Activated naive CD4-positive, alpha-beta T cell treated with anti-CD3 and anti-CD28 coated beads for 36 hours (primary cell): Measurements from ENCODE around the gene ZNF618. TPM values are rescaled to one million over a fixed set of nuclear protein-coding genes. Genes with fewer than 3 reads are reported as not detected.

Experiments used
- CTCF ChIA-PET: fragments of 350-600 bp; sonication (Branson Sonifier 250); formaldehyde crosslinking; loops from one replicate; lab custom pipeline; 2021; ENCODE audit warnings: antibody characterized with exemption; lab: Charles Lee
- DNase-seq: peaks from one replicate; pipeline ENCODE4 v3.0.0-alpha.2; 2020
- H3K27ac Mint-ChIP-seq: one replicate; pipeline ENCODE4 v1.8.0; 2021; ENCODE audit warnings: mild to moderate bottlenecking, mixed read lengths
- H3K27me3 Mint-ChIP-seq: one replicate; pipeline ENCODE4 v1.8.0; 2021; ENCODE audit warnings: low read depth, mixed read lengths
- H3K36me3 Mint-ChIP-seq: one replicate; pipeline ENCODE4 v1.8.0; 2021; ENCODE audit warnings: low read depth, mixed read lengths
- H3K4me1 Mint-ChIP-seq: one replicate; pipeline ENCODE4 v1.8.0; 2021; ENCODE audit warnings: low read depth, mixed read lengths
- H3K4me3 Mint-ChIP-seq: one replicate; pipeline ENCODE4 v1.8.0; 2021; ENCODE audit warnings: mild to moderate bottlenecking, moderate library complexity, mixed read lengths
- H3K9me3 Mint-ChIP-seq: one replicate; pipeline ENCODE4 v1.8.0; 2021; ENCODE audit warnings: mixed read lengths
- intact Hi-C: fragments of 100-400 bp; cut with micrococcal nuclease; formaldehyde crosslinking; loops from one replicate; pipeline ENCODE4 v1.15.1; 2023
- total RNA-seq, 2 experiments: library from RNA; stranded (reverse); gene quantifications; one replicate each; pipeline ENCODE4 v1.2.3, GENCODE V29; 2021

Gene ZNF618
- total RNA-seq, 2 experiments from 2014 or later, result 0.02 to 0.10 TPM

DNA sequence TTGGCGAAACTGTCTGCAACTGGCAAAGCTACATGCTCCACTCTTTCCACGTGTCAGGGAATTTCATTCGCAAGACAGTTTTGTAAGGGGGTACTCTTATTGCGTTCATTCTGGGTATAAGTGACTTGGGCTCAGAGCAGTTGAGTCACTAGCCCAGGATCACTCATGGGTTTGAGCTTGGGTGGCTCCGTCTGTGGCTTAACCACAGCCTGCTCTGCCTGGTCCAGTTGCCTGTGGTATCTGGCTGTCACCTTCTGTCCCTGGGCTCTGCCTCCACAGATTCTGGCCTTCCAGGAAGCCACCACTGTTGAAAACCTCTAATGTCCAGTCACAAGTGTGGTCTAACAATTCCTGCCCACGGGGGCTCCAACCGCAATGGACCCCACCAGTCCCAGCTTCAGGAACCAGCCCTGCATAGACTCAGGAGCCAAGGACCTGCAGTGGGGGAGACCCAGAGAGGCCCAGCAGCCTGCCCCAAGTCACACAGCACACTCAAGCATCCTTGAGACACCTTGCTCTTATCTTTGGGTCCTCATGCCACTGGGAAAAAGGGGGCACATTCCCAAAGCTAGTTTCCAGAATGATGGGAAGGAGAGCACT lies 212.6 kb downstream of the ZNF618 start:
- Mint-ChIP-seq H3K27ac (no peak overlapping the region), H3K4me3 (no peak overlapping the region), H3K27me3 (peaks cover 3% of the 10 kb centered on the region), H3K36me3 (no peaks in the 10 kb centered on the region), H3K9me3 (no peaks in the 10 kb centered on the region), H3K4me1 (no peaks in the 10 kb centered on the region)
- CTCF ChIA-PET, result interaction anchor here (0.6 kb wide), 1 partner anchor 494 kb away, joined by 3 read pairs; no protein-coding TSS in a partner anchor
- DNase-seq, result no peak
- intact Hi-C loops, result no loop called here

DNA sequence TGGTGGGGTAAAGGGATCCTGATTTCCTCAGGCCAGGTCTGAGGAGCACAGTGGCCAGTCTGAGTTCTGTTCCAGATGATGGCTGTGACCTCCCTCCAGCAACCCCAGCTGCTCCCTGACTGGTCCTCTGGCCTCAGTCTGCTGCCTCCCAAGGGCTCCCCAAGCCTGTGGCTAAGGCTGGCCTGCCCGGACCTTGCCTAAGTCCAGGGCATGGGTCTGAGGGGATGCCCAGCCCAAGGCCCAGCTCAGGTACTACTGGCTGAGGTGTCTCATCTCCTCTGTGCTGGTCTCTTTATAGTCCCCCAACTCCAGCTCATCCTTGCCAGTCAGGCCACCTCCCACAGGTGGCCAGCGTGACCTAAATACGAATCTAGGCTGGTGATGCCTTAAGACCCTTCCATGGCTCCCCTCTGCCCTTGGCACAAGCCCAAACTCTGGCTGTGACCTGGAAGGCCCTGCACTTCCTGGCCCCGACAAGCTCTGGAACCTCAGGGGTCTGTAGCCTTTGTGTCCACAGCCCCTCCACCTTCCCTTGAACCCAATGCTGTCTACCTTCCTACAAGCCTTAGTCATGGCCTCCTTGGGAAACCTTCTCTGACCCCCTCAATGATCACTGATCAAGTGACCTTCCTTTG lies 213.2 kb downstream of the ZNF618 start:
- H3K36me3 Mint-ChIP-seq, result no peaks in the 10 kb centered on the region
- H3K4me3 Mint-ChIP-seq, result no peak overlapping the region
- H3K4me1 Mint-ChIP-seq, result no peaks in the 10 kb centered on the region
- CTCF ChIA-PET, result no interaction called here
- no peak overlapping the region for H3K27ac Mint-ChIP-seq
- intact Hi-C loops, result no loop called here
- peaks cover 3% of the 10 kb centered on the region for H3K27me3 Mint-ChIP-seq
- DNase-seq, result no peak
- no peaks in the 10 kb centered on the region for H3K9me3 Mint-ChIP-seq

DNA sequence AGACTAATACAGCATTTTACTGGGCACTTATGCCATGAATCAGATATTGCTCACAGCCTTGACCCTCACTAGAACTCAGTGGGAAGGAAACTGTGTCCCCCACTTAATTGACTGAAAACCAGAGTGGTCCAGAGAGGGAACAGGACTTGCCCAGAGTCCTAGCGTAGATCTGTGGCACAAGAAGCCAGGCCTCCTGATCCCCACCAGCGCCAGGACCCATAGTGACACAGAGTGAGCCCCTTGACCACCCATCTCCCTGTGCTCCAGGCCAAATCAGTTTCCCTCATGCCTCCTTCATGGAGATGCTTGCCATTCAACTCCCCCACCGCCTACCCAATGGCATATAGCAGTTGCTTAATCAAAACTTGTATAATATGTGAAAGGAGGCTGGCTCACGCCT lies 214.7 kb downstream of the ZNF618 start:
- no peak for DNase-seq
- Mint-ChIP-seq H3K27me3 (peaks cover 9% of the 10 kb centered on the region), H3K4me3 (no peak overlapping the region), H3K27ac (no peak overlapping the region), H3K9me3 (no peaks in the 10 kb centered on the region), H3K36me3 (no peaks in the 10 kb centered on the region), H3K4me1 (no peaks in the 10 kb centered on the region)
- CTCF ChIA-PET, result interaction anchor here (1.4 kb wide), 1 partner anchor 8 kb away, joined by 4 read pairs; no protein-coding TSS in a partner anchor
- intact Hi-C loops, result no loop called here

DNA sequence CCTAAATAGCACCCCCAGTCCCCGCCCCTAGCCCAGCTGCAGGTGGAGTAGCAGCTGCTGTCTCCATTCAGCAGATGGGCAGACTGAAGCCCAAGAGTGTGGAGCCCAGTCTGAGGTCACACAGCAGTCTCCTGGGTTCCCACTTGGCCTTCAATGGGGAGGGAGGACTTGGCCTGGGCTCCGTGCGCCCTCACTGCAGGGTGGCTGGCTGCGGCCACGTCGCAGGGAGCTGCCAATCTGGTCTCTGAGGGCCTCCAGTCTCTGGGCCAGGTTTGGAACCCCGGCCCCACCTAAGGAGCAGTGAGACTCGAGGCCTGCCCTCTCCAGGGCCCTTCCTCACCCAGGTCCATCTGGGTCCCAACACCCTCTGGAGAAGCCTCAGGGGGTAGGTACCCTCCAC lies 215.6 kb downstream of the ZNF618 start:
- no peak overlapping the region for H3K27ac Mint-ChIP-seq
- peaks cover under 1% of the 10 kb centered on the region for H3K4me1 Mint-ChIP-seq
- H3K4me3 Mint-ChIP-seq, result no peak overlapping the region
- no peak for DNase-seq
- CTCF ChIA-PET, result interaction anchor here (1.4 kb wide), 1 partner anchor 9 kb away, joined by 4 read pairs; no protein-coding TSS in a partner anchor
- intact Hi-C loops, result no loop called here
- peaks cover 16% of the 10 kb centered on the region for H3K27me3 Mint-ChIP-seq
- H3K9me3 Mint-ChIP-seq, result no peaks in the 10 kb centered on the region
- H3K36me3 Mint-ChIP-seq, result no peaks in the 10 kb centered on the region

DNA sequence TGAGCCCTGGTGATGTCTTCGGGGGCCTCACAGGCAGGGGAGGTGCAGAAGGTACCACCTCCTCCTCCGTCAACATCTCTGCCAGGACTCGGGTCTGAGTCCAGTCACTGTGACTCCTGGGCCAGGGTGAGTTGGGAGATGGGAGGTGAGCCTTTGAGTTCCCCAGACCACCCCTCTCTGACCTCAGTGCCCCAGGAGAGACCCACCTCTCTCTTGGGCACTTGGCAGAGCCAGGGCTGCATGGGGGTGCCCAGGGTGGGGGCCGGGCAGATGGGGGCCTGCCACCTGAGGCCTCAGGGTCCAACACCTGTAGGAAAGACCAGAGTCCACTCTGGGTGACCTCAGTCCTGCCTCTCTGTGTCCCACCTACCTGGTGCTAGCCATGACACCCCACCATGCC lies 216.2 kb downstream of the ZNF618 start:
- intact Hi-C loops, result no loop called here
- Mint-ChIP-seq H3K9me3 (no peaks in the 10 kb centered on the region), H3K4me3 (no peak overlapping the region), H3K27ac (no peak overlapping the region), H3K36me3 (no peaks in the 10 kb centered on the region), H3K27me3 (peaks cover 22% of the 10 kb centered on the region), H3K4me1 (peaks cover 2% of the 10 kb centered on the region)
- CTCF ChIA-PET, result interaction anchor here (1.4 to 1.9 kb wide), 2 partner anchors 10 kb away, joined by 4 to 9 read pairs; no protein-coding TSS in a partner anchor
- no peak for DNase-seq

DNA sequence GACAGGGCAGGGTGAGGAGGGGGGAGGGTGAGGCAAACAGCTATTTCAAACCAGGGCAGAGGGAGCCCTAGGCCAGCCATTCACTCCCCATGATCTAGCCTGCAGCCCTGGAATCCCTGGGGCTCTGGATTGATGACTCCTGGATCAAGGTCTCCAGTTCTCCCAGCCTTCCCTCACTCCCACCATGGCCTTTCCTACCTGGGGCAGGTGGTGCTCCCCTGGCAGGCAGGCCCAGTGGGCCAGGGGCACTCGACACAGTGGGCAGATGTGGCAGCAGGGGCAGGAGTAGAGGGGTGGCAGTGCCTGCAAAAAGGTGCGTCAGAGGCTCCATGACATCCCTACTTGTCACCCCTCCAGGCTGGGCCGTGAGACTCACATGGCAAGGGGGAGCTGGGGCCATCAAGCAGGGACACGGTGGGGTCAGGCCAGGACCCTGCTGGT lies 216.9 kb downstream of the ZNF618 start:
- CTCF ChIA-PET, result interaction anchor here (0.9 to 1.9 kb wide), 2 partner anchors 10 to 198 kb away, joined by 3 to 9 read pairs; no protein-coding TSS in a partner anchor
- Mint-ChIP-seq H3K9me3 (no peaks in the 10 kb centered on the region), H3K4me3 (no peak overlapping the region), H3K27ac (no peak overlapping the region), H3K36me3 (no peaks in the 10 kb centered on the region), H3K27me3 (peaks cover 26% of the 10 kb centered on the region), H3K4me1 (peaks cover 6% of the 10 kb centered on the region)
- intact Hi-C loops, result no loop called here
- DNase-seq, result no peak

DNA sequence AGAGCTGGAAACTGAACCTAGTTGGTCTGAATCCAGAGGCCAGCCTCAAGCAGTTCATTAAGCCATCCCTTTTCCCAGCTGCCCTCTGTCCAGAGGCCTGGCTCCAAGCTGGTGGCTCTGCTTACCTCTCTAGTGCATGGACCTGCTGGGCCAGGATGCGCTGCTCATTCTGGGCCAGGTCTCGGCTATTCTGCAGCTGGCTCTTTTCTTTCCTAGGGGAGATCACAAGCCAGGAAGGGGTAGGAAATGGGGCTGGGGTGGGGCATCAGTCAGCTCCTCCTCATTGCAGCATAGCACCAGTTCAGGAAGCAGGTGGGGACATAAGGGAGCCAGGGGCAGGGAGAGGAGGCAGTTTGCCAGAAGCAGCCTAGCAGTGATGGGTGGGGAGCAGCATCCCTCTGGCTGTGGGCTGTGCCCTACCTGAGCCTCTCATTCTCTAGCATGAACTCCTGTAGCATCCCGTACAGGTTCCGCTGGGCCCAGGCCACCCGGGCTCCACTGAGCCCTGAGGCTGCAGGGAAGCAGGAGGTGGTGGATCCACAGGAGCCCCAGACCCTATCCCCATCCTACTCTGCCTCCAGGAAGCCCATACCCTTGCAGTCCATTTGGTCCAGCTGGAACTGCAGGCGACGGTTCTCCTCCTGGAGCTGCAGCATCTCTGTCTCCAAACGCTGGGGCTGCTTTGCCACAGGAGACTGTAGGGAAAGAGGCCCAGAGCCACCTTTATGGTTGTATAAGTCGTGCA lies 217.8 kb downstream of the ZNF618 start:
- Mint-ChIP-seq H3K27me3 (peaks cover 28% of the 10 kb centered on the region), H3K9me3 (no peaks in the 10 kb centered on the region), H3K36me3 (no peaks in the 10 kb centered on the region), H3K4me1 (peaks cover 6% of the 10 kb centered on the region), H3K4me3 (no peak overlapping the region), H3K27ac (no peak overlapping the region)
- intact Hi-C loops, result no loop called here
- CTCF ChIA-PET, result interaction anchor here (0.9 to 1.9 kb wide), 2 partner anchors 11 to 197 kb away, joined by 3 to 9 read pairs; no protein-coding TSS in a partner anchor
- no peak for DNase-seq

DNA sequence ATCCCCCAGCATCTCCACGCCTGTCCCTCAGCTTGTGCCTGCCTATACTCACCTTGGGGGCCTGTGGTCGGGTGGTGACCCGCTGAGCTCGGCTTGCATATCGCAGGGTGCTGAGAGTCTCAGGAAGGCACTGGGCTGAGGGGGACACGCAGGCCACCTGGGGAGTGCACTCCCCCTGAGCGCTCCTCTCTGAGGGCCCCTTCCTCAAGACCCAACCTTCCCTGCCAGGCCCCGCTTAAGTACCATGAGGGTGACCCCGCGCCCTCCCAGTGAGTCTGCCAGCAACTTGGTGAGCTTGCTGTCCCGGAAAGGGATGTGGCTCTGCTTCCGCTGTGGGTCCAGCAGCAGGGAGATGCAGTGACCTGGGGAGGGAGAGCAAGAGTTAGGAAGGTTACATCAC lies 218.9 kb downstream of the ZNF618 start:
- no peaks in the 10 kb centered on the region for H3K36me3 Mint-ChIP-seq
- CTCF ChIA-PET, result interaction anchor here (1.0 to 2.4 kb wide), 3 partner anchors 10 to 196 kb away, joined by 3 to 10 read pairs (median 5); no protein-coding TSS in a partner anchor
- DNase-seq, result no peak
- peaks cover 32% of the 10 kb centered on the region for H3K27me3 Mint-ChIP-seq
- no peak overlapping the region for H3K27ac Mint-ChIP-seq
- H3K4me3 Mint-ChIP-seq, result no peak overlapping the region
- intact Hi-C loops, result no loop called here
- H3K9me3 Mint-ChIP-seq, result no peaks in the 10 kb centered on the region
- peaks cover 6% of the 10 kb centered on the region for H3K4me1 Mint-ChIP-seq

DNA sequence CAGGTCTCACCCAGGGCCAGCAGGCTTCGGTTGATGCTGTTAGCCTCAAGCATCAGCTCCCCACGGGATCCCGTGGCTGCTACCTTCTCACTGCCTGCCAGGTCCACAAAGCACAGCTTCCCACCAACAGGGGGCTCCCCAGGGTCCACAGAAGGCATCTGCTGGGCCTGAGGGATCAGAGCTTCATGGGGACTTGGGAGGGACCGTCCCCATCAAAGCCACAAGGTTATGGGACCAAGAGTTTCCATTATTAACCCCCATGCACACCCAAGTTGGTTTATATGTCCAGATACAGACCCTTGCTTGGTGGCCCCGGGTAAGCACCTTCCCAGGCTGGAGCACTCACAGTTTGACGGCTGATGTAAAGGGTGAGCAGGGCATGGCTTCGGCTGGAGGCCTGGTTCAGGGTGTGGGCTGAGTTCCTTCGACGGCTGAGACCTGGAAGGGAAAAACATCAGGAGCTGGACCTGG lies 220.0 kb downstream of the ZNF618 start:
- DNase-seq, result no peak
- intact Hi-C loops, result no loop called here
- peaks cover 32% of the 10 kb centered on the region for H3K27me3 Mint-ChIP-seq

DNA sequence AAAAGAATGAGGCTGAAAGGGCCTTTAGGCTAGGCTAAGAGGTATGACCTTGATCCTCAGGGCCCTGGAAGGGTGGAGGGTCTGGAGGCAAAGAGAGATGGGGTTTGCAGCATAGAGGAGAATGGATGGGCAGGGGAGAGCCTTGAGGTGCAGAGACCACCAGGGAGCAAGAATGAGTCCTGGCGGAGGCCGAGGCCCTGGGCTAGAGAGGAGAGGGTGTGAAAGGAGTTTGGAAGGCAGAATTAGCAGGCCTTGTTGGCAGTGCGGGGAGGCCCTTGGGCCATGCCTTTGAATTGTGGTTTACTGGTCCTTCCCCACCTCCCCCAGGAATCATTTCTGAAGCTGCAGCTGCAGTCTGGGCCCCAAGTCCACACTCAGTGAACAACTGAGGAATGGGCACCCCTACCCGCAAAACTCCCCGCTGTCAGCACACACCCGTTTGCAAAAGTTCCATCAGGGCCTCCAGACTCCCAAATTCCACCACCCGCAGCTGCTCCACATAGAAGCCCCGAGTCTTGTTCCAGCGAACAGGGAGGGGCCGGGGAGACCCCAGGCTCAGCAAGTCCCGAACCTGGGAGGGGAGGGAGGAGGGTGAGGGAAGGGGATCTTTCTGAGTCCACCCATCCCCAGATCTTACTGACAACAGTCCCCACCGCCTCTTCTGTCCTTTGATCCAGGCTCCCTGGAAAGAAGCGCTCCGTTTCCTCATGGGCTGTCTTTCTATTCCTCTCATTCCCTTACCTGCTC lies 220.9 kb downstream of the ZNF618 start:
- H3K4me3 Mint-ChIP-seq, result no peak overlapping the region

More for the DNA sequence above, 220.0 kb downstream of the ZNF618 start:
- no peaks in the 10 kb centered on the region for H3K9me3 Mint-ChIP-seq
- H3K4me1 Mint-ChIP-seq, result peaks cover 6% of the 10 kb centered on the region
- no peak overlapping the region for H3K4me3 Mint-ChIP-seq
- CTCF ChIA-PET, result interaction anchor here (0.5 to 2.4 kb wide), 5 partner anchors 11 to 195 kb away, joined by 3 to 10 read pairs (median 3); no protein-coding TSS in a partner anchor
- no peak overlapping the region for H3K27ac Mint-ChIP-seq
- H3K36me3 Mint-ChIP-seq, result no peaks in the 10 kb centered on the region

DNA sequence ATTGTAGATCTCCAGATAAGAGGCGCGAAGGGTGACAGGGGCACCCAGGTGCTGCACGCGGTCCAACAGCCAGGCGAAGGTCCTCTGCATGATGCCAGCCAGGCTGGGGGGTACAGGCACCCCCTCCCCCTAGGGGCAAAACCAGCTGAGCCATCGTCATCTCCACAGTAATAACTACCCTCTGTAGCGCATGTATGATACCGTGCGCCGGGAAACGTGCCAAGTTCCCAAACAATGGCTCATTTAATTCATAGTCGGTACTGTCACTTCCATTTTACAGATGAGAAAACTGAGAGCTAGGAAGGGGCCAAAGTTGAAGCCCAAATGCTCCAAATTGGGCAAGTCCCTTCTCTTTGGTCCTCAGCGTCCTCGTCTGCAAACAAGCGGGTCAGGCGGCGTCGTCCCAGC lies 221.5 kb downstream of the ZNF618 start:
- Mint-ChIP-seq H3K27ac (no peak overlapping the region), H3K9me3 (peaks cover 6% of the 10 kb centered on the region), H3K4me3 (peak overlapping the region; percentile 3), H3K4me1 (peaks cover 6% of the 10 kb centered on the region), H3K36me3 (no peaks in the 10 kb centered on the region), H3K27me3 (peaks cover 37% of the 10 kb centered on the region)
- intact Hi-C loops, result no loop called here
- CTCF ChIA-PET, result interaction anchor here (1.3 to 1.5 kb wide), 2 partner anchors 13 to 15 kb away, joined by 3 to 6 read pairs; no protein-coding TSS in a partner anchor
- DNase-seq, result peak; percentile 35

More for the DNA sequence above, 220.9 kb downstream of the ZNF618 start:
- Mint-ChIP-seq H3K27me3 (peaks cover 35% of the 10 kb centered on the region), H3K9me3 (peaks cover 4% of the 10 kb centered on the region), H3K36me3 (no peaks in the 10 kb centered on the region), H3K27ac (no peak overlapping the region), H3K4me1 (peaks cover 6% of the 10 kb centered on the region)
- intact Hi-C loops, result no loop called here
- DNase-seq, result no peak
- CTCF ChIA-PET, result interaction anchor here (1.3 to 2.4 kb wide), 3 partner anchors 13 to 15 kb away, joined by 3 to 10 read pairs (median 6); no protein-coding TSS in a partner anchor
